Amniotic stem cell (primary cell): ENCODE measurements around the gene AP4S1.

Source experiments
- DNase-seq: peaks from one replicate; lab custom pipeline; 2025; lab: John Stamatoyannopoulos, UW

AP4S1 gene

GRCh38 chr14:31139301-31139847 is 113.9 kb downstream of the AP4S1 start:
- DNase-seq, result no peak

GRCh38 chr14:31142455-31143087 is 117.1 kb downstream of the AP4S1 start:
- DNase-seq, result no peak
